GM18519 (cell line): ENCODE data around the gene CSTF1.

Experiments
- ATAC-seq: cut with Tn5 transposase; IDR thresholded peaks from one replicate; pipeline ENCODE4 v1.9.1; 2021; ENCODE audit warnings: mild to moderate bottlenecking, moderate library complexity; ENCODE audit not compliant: unreplicated experiment, low FRiP score

The CSTF1 gene

GRCh38 chr20:56445130-56445529, 52.7 kb downstream of the CSTF1 start:
- ATAC-seq, result no peak

GRCh38 chr20:56445540-56445939, 53.1 kb downstream of the CSTF1 start:
- ATAC-seq, result no peak

GRCh38 chr20:56447227-56447626, 54.8 kb downstream of the CSTF1 start:
- no peak for ATAC-seq

- no peak for ATAC-seq
Measured at GRCh38 chr20:56449459-56449858, 57.0 kb downstream of the CSTF1 start.

GRCh38 chr20:56451056-56451765, 58.8 kb downstream of the CSTF1 start:
- no peak for ATAC-seq

- ATAC-seq, result peak; percentile 65
Measured at GRCh38 chr20:56453352-56453751, 60.9 kb downstream of the CSTF1 start.

GRCh38 chr20:56454754-56455153, 62.3 kb downstream of the CSTF1 start:
- ATAC-seq, result peak; percentile 71
